K562 (cell line): ENCODE measurements around the gene NTN1. TPM values are rescaled to one million over a fixed set of nuclear protein-coding genes. Genes with fewer than 3 reads are reported as not detected.

ENCODE experiments used
- ATAC-seq: fragments of 200-7000 bp; cut with Tn5 transposase; 3 replicates; pipeline ENCODE4 v1.9.1; 2020; ENCODE audit warnings: moderate library complexity
- BruUV-seq: library from RNA; stranded (reverse); fragments of 400-500 nt; replicated peaks from 2 replicates; lab custom pipeline; 2021; lab: Mats Ljungman, UMichigan
- CTCF ChIA-PET: fragments of 300-600 bp; formaldehyde crosslinking; extraction: SDS; loops from one replicate; lab custom pipeline; 2021; ENCODE audit warnings: low intra/inter-chr PET ratio; lab: Yijun Ruan, JAX
- POLR2A ChIA-PET: fragments of 300-600, 350-650 bp; sonication (Branson Sonifier 250); formaldehyde crosslinking; extraction: SDS; loops from one replicate; lab custom pipeline; 2021; ENCODE audit warnings: antibody characterized with exemption, inconsistent platforms; lab: Yijun Ruan, JAX
- DNase-seq, 4 experiments: peaks; one replicate each; pipeline versions ENCODE4 v3.0.0 to v3.0.0-alpha.2; 2011 to 2018; ENCODE audit warnings: low spot score in 3 of 4, mixed read lengths in 3 of 4; ENCODE audit errors: extremely low read depth in 1 of 4
- FAIRE-seq: peaks from 2 replicates; lab custom pipeline; 2011; peaks lifted over from hg19 to GRCh38; lab: Jason Lieb, UNC
- H2AFZ ChIP-seq: 2 replicates; pipeline ENCODE4 v1.6.0; 2011; ENCODE audit warnings: low read depth, low read length, control low read depth, inconsistent platforms
- H3K27ac ChIP-seq: fragments of 200-600 bp; 3 replicates; pipeline ENCODE4 v1.8.0; 2011; ENCODE audit warnings: low read depth, mild to moderate bottlenecking, control low read depth, inconsistent platforms, low read length, moderate library complexity, mixed read lengths; ENCODE audit errors: extremely low read depth
- H3K27me3 ChIP-seq, 2 experiments: fragments of 300-600 bp in 1 of 2; 2 replicates in 1 of 2; 3 replicates in 1 of 2; pipeline versions ENCODE4 v1.6.0 to v1.8.0; 2011; ENCODE audit warnings: inconsistent platforms in 2 of 2, low read length in 2 of 2, mild to moderate bottlenecking in 1 of 2, mixed read lengths in 1 of 2, moderate library complexity in 1 of 2; ENCODE audit not compliant: control insufficient read depth in 2 of 2, insufficient read depth in 2 of 2
- H3K36me3 ChIP-seq: fragments of 300-600 bp; 3 replicates; pipeline ENCODE4 v1.8.0; 2011; ENCODE audit warnings: mild to moderate bottlenecking, low read length, inconsistent platforms; ENCODE audit not compliant: control insufficient read depth, insufficient read depth
- H3K4me1 ChIP-seq, 2 experiments: fragments of 200-600 bp in 1 of 2; replicated peaks in 1 of 2; 2 replicates in 1 of 2; 3 replicates in 1 of 2; pipeline versions ENCODE4 v1.5.1 to v1.8.0; 2011; ENCODE audit warnings: inconsistent platforms in 2 of 2, low read length in 2 of 2, mild to moderate bottlenecking in 1 of 2, mixed read lengths in 1 of 2, moderate library complexity in 1 of 2; ENCODE audit not compliant: control insufficient read depth in 2 of 2, insufficient read depth in 2 of 2
- H3K4me2 ChIP-seq: 2 replicates; pipeline ENCODE4 v1.6.1; 2011; ENCODE audit warnings: low read length, control low read depth, inconsistent platforms, mixed read lengths; ENCODE audit not compliant: insufficient read depth
- H3K4me3 ChIP-seq: fragments of 200-600 bp; sonication (generic), shearing (Covaris generic); 2 replicates; pipeline ENCODE4 v1.5.1; 2016; ENCODE audit warnings: control low read depth, inconsistent platforms
- H3K79me2 ChIP-seq: fragments of 200-600 bp; 3 replicates; pipeline ENCODE4 v1.8.0; 2011; ENCODE audit warnings: low read length, inconsistent platforms; ENCODE audit not compliant: control insufficient read depth, insufficient read depth
- H3K9ac ChIP-seq, 2 experiments: 2 replicates each; pipeline versions ENCODE4 v1.6.0 to v1.6.1; 2011; ENCODE audit warnings: low read depth in 2 of 2, low read length in 2 of 2, control low read depth in 1 of 2, inconsistent platforms in 1 of 2, mild to moderate bottlenecking in 1 of 2, mixed read lengths in 1 of 2; ENCODE audit not compliant: insufficient read depth in 1 of 2
- H3K9me1 ChIP-seq: one replicate; pipeline ENCODE4 v1.6.0; 2011; ENCODE audit warnings: inconsistent platforms, mild to moderate bottlenecking, low read length, moderate library complexity; ENCODE audit not compliant: control insufficient read depth, insufficient read depth
- H3K9me3 ChIP-seq: replicated peaks from 2 replicates; pipeline ENCODE4 v1.5.1; 2011; ENCODE audit warnings: low read depth, low read length, inconsistent platforms; ENCODE audit not compliant: control insufficient read depth, insufficient read depth
- H4K20me1 ChIP-seq: replicated peaks from 2 replicates; pipeline ENCODE4 v1.6.1; 2011; ENCODE audit warnings: low read length, inconsistent platforms, mixed read lengths; ENCODE audit not compliant: control insufficient read depth, insufficient read depth
- GATA2 ChIP-seq: sonication (generic); formaldehyde crosslinking; IDR thresholded peaks from 2 replicates; pipeline ENCODE4 v1.4.0; 2020; ENCODE audit warnings: mild to moderate bottlenecking, missing genetic modification reagents
- MBD1 ChIP-seq: fragments of 250-450 bp; sonication (Bioruptor Pico); IDR thresholded peaks from 2 replicates; pipeline ENCODE4 v1.8.0; 2022; ENCODE audit warnings: inconsistent platforms
- POLR2H ChIP-seq: IDR thresholded peaks from 2 replicates; pipeline ENCODE4 v1.6.1; 2016; ENCODE audit warnings: missing genetic modification characterization, low read depth, mild to moderate bottlenecking, control low read depth, missing compliant biosample characterization, moderate library complexity
- SIX5 ChIP-seq, 2 experiments: IDR thresholded peaks; 2 replicates each; pipeline ENCODE4 v1.6.1; 2011; ENCODE audit warnings: low read length in 2 of 2, borderline replicate concordance in 1 of 2, low read depth in 1 of 2, mild to moderate bottlenecking in 1 of 2, moderate library complexity in 1 of 2; ENCODE audit not compliant: insufficient read depth in 1 of 2
- SUPT5H ChIP-seq: fragments of 450-650 bp; IDR thresholded peaks from 2 replicates; pipeline ENCODE4 v1.6.1; 2016
- TFE3 ChIP-seq: fragments of 450-650 bp; formaldehyde crosslinking; IDR thresholded peaks from 2 replicates; pipeline ENCODE4 v1.4.0; 2020; ENCODE audit warnings: mild to moderate bottlenecking, mixed read lengths
- U2AF1 ChIP-seq: fragments of 200-400 bp; formaldehyde crosslinking; optimal IDR thresholded peaks from 2 replicates; pipeline ENCODE3; 2017; ENCODE audit warnings: mild to moderate bottlenecking, low read depth, low read length, moderate library complexity
- WHSC1 ChIP-seq: IDR thresholded peaks from one replicate; pipeline ENCODE4 v1.6.1; 2012; ENCODE audit warnings: low read length, control low read depth, inconsistent platforms
- ZNF174 ChIP-seq: fragments of 250-450 bp; sonication (Bioruptor Pico); IDR thresholded peaks from 2 replicates; pipeline ENCODE4 v1.4.0; 2020; ENCODE audit warnings: mild to moderate bottlenecking
- ZNF668 ChIP-seq: fragments of 250-450 bp; sonication (Bioruptor Pico); IDR thresholded peaks from 2 replicates; pipeline ENCODE4 v1.8.0; 2022; ENCODE audit warnings: mild to moderate bottlenecking, inconsistent platforms
- WGBS: fragments of 100-300 bp; shearing (Covaris generic); methylation state at CpG from one replicate; pipeline ENCODE4 v1.1.6; 2016; ENCODE audit warnings: low coverage, mixed read lengths; ENCODE audit not compliant: insufficient coverage; ENCODE audit errors: missing lambda C conversion rate; 5-methylcytosine and 5-hydroxymethylcytosine counted together
- in situ Hi-C: fragments of 300-500 bp; cut with MboI; formaldehyde crosslinking; loops from 4 replicates; pipeline ENCODE4 v1.15.0; 2018; ENCODE audit warnings: inconsistent platforms, mixed read lengths
- intact Hi-C: fragments of 100-400 bp; cut with micrococcal nuclease; formaldehyde crosslinking; loops from 2 replicates; pipeline ENCODE4 v1.14.2; 2022
- polyA plus RNA-seq, 8 experiments: library from polyadenylated mRNA; depleted of rRNA in 4 of 8; stranded (reverse) in 5 of 8; unstranded in 3 of 8; fragments of >200 nt; fragmentation: Nextera tagmentation in 2 of 8; fragmentation: Illumina TruSeq in 1 of 8; extraction: Ambion mirVana in 2 of 8; extraction: Trizol in 1 of 8; gene quantifications; 2 replicates each; pipeline versions ENCODE4 v1.2.1 to v1.2.3, GENCODE V29; 2011 to 2014; ENCODE audit warnings: inconsistent platforms in 1 of 8, missing spikeins in 1 of 8
- total RNA-seq, 7 experiments: library from RNA; depleted of rRNA in 6 of 7; stranded (reverse); fragments of >200 nt in 6 of 7; fragmentation: Illumina TruSeq in 2 of 7; extraction: Trizol in 2 of 7; gene quantifications; 2 replicates each; pipeline versions ENCODE4 v1.2.1 to v1.2.3, GENCODE V29; 2011 to 2021; ENCODE audit warnings: low replicate concordance in 1 of 7

The NTN1 gene
- total and polyA plus RNA-seq, 9 of the 15 experiments (the other 6 are each of a cell fraction or from before 2014, with no cell fraction given): 0.02 TPM; not detected in 8

GRCh38 chr17:9050801-9051401 is 29.6 kb downstream of the NTN1 start:
- TF ChIP-seq SIX5 (IDR thresholded peaks at IDR 0.05; ENCODE audit: borderline replicate concordance in 1 of 2, insufficient read depth in 1 of 2, low read depth in 1 of 2, low read length in 2 of 2) (no peak), POLR2H (tag) (no peak), U2AF1 (no peak), WHSC1 (no peak), GATA2 (CRISPR knock-in tag) (no peak), TFE3 (CRISPR knock-in tag) (no peak), MBD1 (no peak), ZNF174 (CRISPR knock-in tag) (no peak), SUPT5H (no peak), ZNF668 (CRISPR knock-in tag) (no peak)
- H3K4me1 ChIP-seq: no peaks in the 10 kb centered on the region
- in situ Hi-C loops: no loop called here
- no peak overlapping the region for H3K9ac ChIP-seq
- no peak overlapping the region for H3K27ac ChIP-seq
- H3K4me3 ChIP-seq: no peak overlapping the region
- no peaks in the 10 kb centered on the region for H3K9me1 ChIP-seq
- DNase-seq (no peak), ATAC-seq (no peak), FAIRE-seq (no peak)
- intact Hi-C loops: no loop called here
- H3K27me3 ChIP-seq: peaks cover 2 to 23% of the 10 kb centered on the region in 2 experiments; a peak in 2 of 5 replicates
- H2AFZ ChIP-seq: no peak overlapping the region
- no peaks in the 10 kb centered on the region for H3K79me2 ChIP-seq
- WGBS: 0% methylated on average over 8 of the region's 8 CpGs
- no peaks in the 10 kb centered on the region for H3K9me3 ChIP-seq
- no peaks in the 10 kb centered on the region for H3K36me3 ChIP-seq
- no peak overlapping the region for H3K4me2 ChIP-seq
- ChIA-PET POLR2A (interaction anchor here (0.7 kb wide), 1 partner anchor 136 kb away, joined by 3 read pairs; no protein-coding TSS in a partner anchor), CTCF (no interaction called here)
- H4K20me1 ChIP-seq: no peaks in the 10 kb centered on the region
- BruUV-seq: no TSS peak
